ENCODE measurements around the gene CCDC38.

Gene CCDC38

DNA sequence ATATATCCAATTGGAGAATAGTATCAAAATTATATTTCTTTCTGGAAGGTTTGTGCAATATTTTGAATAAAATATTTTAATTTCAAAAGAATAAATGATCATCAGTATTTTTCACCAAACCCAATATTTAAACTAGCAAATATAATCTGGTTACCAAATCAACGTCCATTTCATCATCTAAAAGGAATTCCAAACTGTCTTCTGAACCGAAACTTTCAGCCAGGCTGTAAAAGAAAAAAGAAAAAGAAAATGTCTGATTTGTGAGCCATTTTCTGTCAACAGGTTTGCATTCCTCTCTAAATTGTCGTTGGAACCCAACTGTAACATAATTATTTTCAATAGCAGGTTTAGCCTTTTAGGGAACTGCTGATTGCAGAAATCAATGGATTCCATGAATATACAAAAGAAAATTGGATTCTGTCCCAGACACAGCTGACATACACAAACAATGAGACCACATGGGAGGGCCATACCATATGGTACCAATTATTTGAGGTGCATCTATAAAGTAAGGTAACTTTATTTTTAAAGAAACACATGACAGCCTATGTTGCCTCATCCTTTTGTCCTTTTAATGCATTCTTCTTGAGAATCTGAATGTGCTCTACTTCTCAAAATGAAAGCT is 61.0 kb downstream of the CCDC38 start:
- Histone ChIP-seq H3K4me3 (ENCODE audit: low read length) (no peak overlapping the region), H3K4me1 (ENCODE audit: insufficient read depth, low read length) (no peaks in the 10 kb centered on the region), H3K36me3 (ENCODE audit: insufficient read depth, low read length) (no peaks in the 10 kb centered on the region), H3K9ac (ENCODE audit: low read depth, low read length) (no peak overlapping the region), H3K9me3 (ENCODE audit: insufficient read depth, low read depth, low read length) (peaks cover 21% of the 10 kb centered on the region), H3K27ac (ENCODE audit: low read depth, low read length) (no peak overlapping the region), H3K27me3 (ENCODE audit: insufficient read depth, low read length) (no peaks in the 10 kb centered on the region)
- WGBS, result 84% methylated on average over 3 of the region's 3 CpGs

GRCh38 chr12:95880895-95881294 is 61.5 kb downstream of the CCDC38 start:
- no peaks in the 10 kb centered on the region for H3K4me1 ChIP-seq (ENCODE audit: insufficient read depth, low read length)
- no peaks in the 10 kb centered on the region for H3K36me3 ChIP-seq (ENCODE audit: insufficient read depth, low read length)
- peaks cover 24% of the 10 kb centered on the region for H3K9me3 ChIP-seq (ENCODE audit: insufficient read depth, low read depth, low read length)
- H3K4me3 ChIP-seq (ENCODE audit: low read length), result no peak overlapping the region
- H3K9ac ChIP-seq (ENCODE audit: low read depth, low read length), result no peak overlapping the region
- H3K27ac ChIP-seq (ENCODE audit: low read depth, low read length), result no peak overlapping the region
- 92% methylated on average over 1 of the region's 1 CpG for WGBS
- no peaks in the 10 kb centered on the region for H3K27me3 ChIP-seq (ENCODE audit: insufficient read depth, low read length)

DNA sequence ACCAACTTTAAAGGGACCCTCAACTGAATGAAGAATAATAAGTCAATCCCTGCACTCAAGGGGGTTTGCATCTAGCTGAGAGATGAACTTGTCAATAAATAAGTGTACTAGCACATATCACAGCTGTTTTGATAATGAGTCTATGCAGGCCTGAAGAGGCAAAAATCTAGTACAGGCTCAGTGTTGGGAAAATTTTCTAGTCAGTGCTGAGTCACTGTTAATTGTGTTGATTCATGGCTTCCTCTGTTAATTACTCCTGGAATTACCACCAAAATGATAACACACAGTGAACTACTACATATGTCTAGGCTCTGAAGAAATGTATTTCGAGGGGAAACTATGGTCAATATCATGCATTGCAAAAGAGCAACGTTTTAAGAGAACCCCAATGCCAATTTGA is 64.8 kb downstream of the CCDC38 start:
- H3K4me1 ChIP-seq (ENCODE audit: insufficient read depth, low read length), result peaks cover 15% of the 10 kb centered on the region
- WGBS, result 66% methylated on average over 2 of the region's 2 CpGs

GRCh38 chr12:95874452-95874851 is 68.0 kb downstream of the CCDC38 start:
- 0 out of 2 replicates have a peak overlapping the region, but pooled peaks have one; percentile 17 for H3K27ac ChIP-seq (ENCODE audit: low read depth, low read length)
- peaks cover 13% of the 10 kb centered on the region for H3K9me3 ChIP-seq (ENCODE audit: insufficient read depth, low read depth, low read length)
- no peak overlapping the region for H3K9ac ChIP-seq (ENCODE audit: low read depth, low read length)
- no peaks in the 10 kb centered on the region for H3K27me3 ChIP-seq (ENCODE audit: insufficient read depth, low read length)
- H3K4me3 ChIP-seq (ENCODE audit: low read length), result no peak overlapping the region
- 87% methylated on average over 4 of the region's 4 CpGs for WGBS
- H3K4me1 ChIP-seq (ENCODE audit: insufficient read depth, low read length), result peaks cover 15% of the 10 kb centered on the region
- no peaks in the 10 kb centered on the region; the same call in 1 of the 2 replicates for H3K36me3 ChIP-seq (ENCODE audit: insufficient read depth, low read length)

More for the DNA sequence above, 64.8 kb downstream of the CCDC38 start:
- H3K36me3 ChIP-seq (ENCODE audit: insufficient read depth, low read length), result no peaks in the 10 kb centered on the region
- no peaks in the 10 kb centered on the region for H3K27me3 ChIP-seq (ENCODE audit: insufficient read depth, low read length)
- no peak overlapping the region for H3K4me3 ChIP-seq (ENCODE audit: low read length)
- peaks cover 13% of the 10 kb centered on the region for H3K9me3 ChIP-seq (ENCODE audit: insufficient read depth, low read depth, low read length)
- no peak overlapping the region for H3K9ac ChIP-seq (ENCODE audit: low read depth, low read length)
- H3K27ac ChIP-seq (ENCODE audit: low read depth, low read length), result no peak overlapping the region

DNA sequence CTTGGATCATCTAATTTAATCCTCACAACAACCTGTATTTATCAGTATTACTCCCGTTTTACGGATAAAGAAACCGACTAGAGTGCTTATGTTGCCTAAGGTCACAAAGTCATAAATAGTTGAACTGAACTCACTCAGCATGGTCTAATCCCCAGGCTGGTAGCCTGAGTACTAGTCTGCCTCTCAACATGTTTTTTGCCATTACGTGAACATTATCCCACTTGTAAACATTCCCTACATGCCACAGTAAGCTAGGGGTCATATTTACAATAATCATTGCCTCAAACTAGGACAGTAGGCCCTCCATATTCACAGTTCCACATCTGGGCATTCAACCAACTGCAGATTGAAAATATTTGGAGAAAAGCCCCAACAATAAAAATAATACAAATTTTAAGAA is 71.5 kb downstream of the CCDC38 start:
- 93% methylated on average over 4 of the region's 4 CpGs for WGBS
- H3K4me3 ChIP-seq (ENCODE audit: low read length), result no peak overlapping the region
- H3K36me3 ChIP-seq (ENCODE audit: insufficient read depth, low read length), result peaks cover 31% of the 10 kb centered on the region
- no peaks in the 10 kb centered on the region for H3K9me3 ChIP-seq (ENCODE audit: insufficient read depth, low read depth, low read length)
- peaks cover 15% of the 10 kb centered on the region for H3K4me1 ChIP-seq (ENCODE audit: insufficient read depth, low read length)
- H3K27me3 ChIP-seq (ENCODE audit: insufficient read depth, low read length), result no peaks in the 10 kb centered on the region
- no peak overlapping the region for H3K9ac ChIP-seq (ENCODE audit: low read depth, low read length)
- no peak overlapping the region for H3K27ac ChIP-seq (ENCODE audit: low read depth, low read length)

DNA sequence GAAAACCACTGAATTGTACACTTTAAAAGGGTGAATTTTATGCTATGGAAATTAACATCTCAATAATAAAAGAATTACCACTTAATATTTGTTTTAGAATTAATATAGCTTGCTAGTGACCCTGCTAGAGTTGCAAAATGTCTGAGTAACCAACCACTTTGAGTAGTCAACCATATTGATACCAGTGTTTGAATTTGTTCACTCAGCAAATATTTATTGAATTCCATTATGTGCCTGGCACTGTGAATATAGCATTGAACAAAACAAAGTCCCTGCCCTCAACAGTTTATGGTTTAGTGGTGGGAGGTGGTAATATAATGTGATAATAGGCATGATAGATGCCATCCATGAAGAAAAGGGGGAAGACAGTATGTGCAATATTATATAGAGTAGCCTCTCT is 79.1 kb downstream of the CCDC38 start:
- H3K27ac ChIP-seq (ENCODE audit: low read depth, low read length), result no peak overlapping the region
- peaks cover 13% of the 10 kb centered on the region for H3K9me3 ChIP-seq (ENCODE audit: insufficient read depth, low read depth, low read length)
- peaks cover 77% of the 10 kb centered on the region for H3K36me3 ChIP-seq (ENCODE audit: insufficient read depth, low read length)
- H3K4me1 ChIP-seq (ENCODE audit: insufficient read depth, low read length), result peaks cover 5% of the 10 kb centered on the region; the same call in 1 of the 2 replicates
- no peak overlapping the region for H3K4me3 ChIP-seq (ENCODE audit: low read length)
- no peaks in the 10 kb centered on the region for H3K27me3 ChIP-seq (ENCODE audit: insufficient read depth, low read length)
- no peak overlapping the region for H3K9ac ChIP-seq (ENCODE audit: low read depth, low read length)

GRCh38 chr12:95862038-95862437 is 80.4 kb downstream of the CCDC38 start:
- no peaks in the 10 kb centered on the region for H3K27me3 ChIP-seq (ENCODE audit: insufficient read depth, low read length)
- H3K4me1 ChIP-seq (ENCODE audit: insufficient read depth, low read length), result peaks cover 9% of the 10 kb centered on the region
- no peak overlapping the region for H3K9ac ChIP-seq (ENCODE audit: low read depth, low read length)
- no peak overlapping the region for H3K4me3 ChIP-seq (ENCODE audit: low read length)
- H3K36me3 ChIP-seq (ENCODE audit: insufficient read depth, low read length), result peaks cover 64% of the 10 kb centered on the region
- peaks cover 13% of the 10 kb centered on the region for H3K9me3 ChIP-seq (ENCODE audit: insufficient read depth, low read depth, low read length)
- 99% methylated on average over 2 of the region's 3 CpGs for WGBS
- H3K27ac ChIP-seq (ENCODE audit: low read depth, low read length), result no peak overlapping the region

GRCh38 chr12:95859947-95860850 is 82.2 kb downstream of the CCDC38 start:
- H3K9me3 ChIP-seq (ENCODE audit: insufficient read depth, low read depth, low read length), result peaks cover 13% of the 10 kb centered on the region
- H3K4me1 ChIP-seq (ENCODE audit: insufficient read depth, low read length), result peaks cover 11% of the 10 kb centered on the region
- peaks cover 46% of the 10 kb centered on the region for H3K36me3 ChIP-seq (ENCODE audit: insufficient read depth, low read length)
- H3K27me3 ChIP-seq (ENCODE audit: insufficient read depth, low read length), result no peaks in the 10 kb centered on the region
- 74% methylated on average over 10 of the region's 10 CpGs for WGBS
- H3K9ac ChIP-seq (ENCODE audit: low read depth, low read length), result peak overlapping the region; percentile 96; the same call in 1 of the 2 replicates
- no peak overlapping the region for H3K27ac ChIP-seq (ENCODE audit: low read depth, low read length)
- H3K4me3 ChIP-seq (ENCODE audit: low read length), result peak overlapping the region; percentile 97

DNA sequence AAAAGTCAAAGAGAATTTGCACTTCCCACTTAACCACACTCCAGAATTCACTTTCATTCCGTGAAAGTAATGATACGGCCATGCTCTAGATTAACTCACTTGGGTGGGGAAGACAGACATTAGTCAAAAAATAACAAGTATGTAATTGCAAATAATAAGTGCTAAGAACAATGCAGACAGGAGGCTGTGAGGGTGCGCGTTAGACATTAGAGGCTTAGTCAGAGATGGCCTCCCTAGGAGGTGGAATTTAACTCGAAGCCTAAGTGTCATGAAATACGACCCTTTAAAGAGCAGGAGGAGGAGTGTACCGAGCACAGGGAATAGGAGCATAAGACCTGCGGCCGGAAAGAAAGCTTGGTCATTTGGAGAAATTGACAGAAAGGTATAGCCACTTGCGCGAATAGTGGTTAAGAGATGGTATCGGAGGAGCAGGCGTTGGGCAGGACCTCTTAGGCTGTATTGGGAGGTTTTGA is 83.0 kb downstream of the CCDC38 start:
- Histone ChIP-seq H3K27ac (ENCODE audit: low read depth, low read length) (peak overlapping the region; percentile 84), H3K9ac (ENCODE audit: low read depth, low read length) (peak overlapping the region; percentile 96), H3K9me3 (ENCODE audit: insufficient read depth, low read depth, low read length) (peaks cover 13% of the 10 kb centered on the region), H3K36me3 (ENCODE audit: insufficient read depth, low read length) (peaks cover 38% of the 10 kb centered on the region), H3K27me3 (ENCODE audit: insufficient read depth, low read length) (no peaks in the 10 kb centered on the region), H3K4me1 (ENCODE audit: insufficient read depth, low read length) (peaks cover 11% of the 10 kb centered on the region), H3K4me3 (ENCODE audit: low read length) (peak overlapping the region; percentile 97)
- 1% methylated on average over 12 of the region's 13 CpGs for WGBS

- Histone ChIP-seq H3K27ac (ENCODE audit: low read depth, low read length) (peak within 1 kb of the TSS; percentile 84), H3K36me3 (ENCODE audit: insufficient read depth, low read length) (peaks cover 31% of the 10 kb centered on the region), H3K4me1 (ENCODE audit: insufficient read depth, low read length) (peaks cover 11% of the 10 kb centered on the region), H3K9ac (ENCODE audit: low read depth, low read length) (peak within 1 kb of the TSS; percentile 96), H3K9me3 (ENCODE audit: insufficient read depth, low read depth, low read length) (peaks cover 13% of the 10 kb centered on the region), H3K27me3 (ENCODE audit: insufficient read depth, low read length) (no peaks in the 10 kb centered on the region), H3K4me3 (ENCODE audit: low read length) (peak within 1 kb of the TSS; percentile 97)
- WGBS, result 2% methylated on average over 51 of the region's 54 CpGs
These were observed 83.7 kb downstream of the CCDC38 start, which contains the start of gene SNRPF for GRCh38 chr12:95858451-95859343. Gene SNRPF (plus strand): TSS chr12:95858952. CDS start chr12:95859074, 122 bp downstream.

Measured in HUES64 (cell line).